Ishikawa (cell line): ENCODE data around the gene CPA4.

Experiments
- CREB1 ChIP-seq: IDR thresholded peaks from 2 replicates; pipeline ENCODE4 v1.6.1; 2012; ENCODE audit warnings: low read depth
- EGR1 ChIP-seq: IDR thresholded peaks from 2 replicates; pipeline ENCODE4 v1.6.1; 2012
- EP300 ChIP-seq: IDR thresholded peaks from 2 replicates; pipeline ENCODE4 v1.6.1; 2012; ENCODE audit warnings: borderline replicate concordance
- FOXM1 ChIP-seq: IDR thresholded peaks from 2 replicates; pipeline ENCODE4 v1.6.1; 2012; ENCODE audit warnings: low read depth, borderline replicate concordance
- MAX ChIP-seq: IDR thresholded peaks from 2 replicates; pipeline ENCODE4 v1.6.1; 2012
- NFIC ChIP-seq: IDR thresholded peaks from 2 replicates; pipeline ENCODE4 v1.6.1; 2012
- RAD21 ChIP-seq: IDR thresholded peaks from 2 replicates; pipeline ENCODE4 v1.6.1; 2012; ENCODE audit warnings: low read depth
- REST ChIP-seq: IDR thresholded peaks from 2 replicates; pipeline ENCODE4 v1.6.1; 2012; ENCODE audit warnings: low read depth, mild to moderate bottlenecking
- TAF1 ChIP-seq: IDR thresholded peaks from 2 replicates; pipeline ENCODE4 v1.6.1; 2012; ENCODE audit warnings: low read depth, mild to moderate bottlenecking
- TCF12 ChIP-seq: IDR thresholded peaks from 2 replicates; pipeline ENCODE4 v1.6.1; 2012; ENCODE audit warnings: low read depth
- TEAD4 ChIP-seq: IDR thresholded peaks from 2 replicates; pipeline ENCODE4 v1.6.1; 2012
- USF1 ChIP-seq: IDR thresholded peaks from 2 replicates; pipeline ENCODE4 v1.6.1; 2012
- YY1 ChIP-seq: IDR thresholded peaks from 2 replicates; pipeline ENCODE4 v1.6.1; 2012; ENCODE audit warnings: low read depth
- ZBTB7A ChIP-seq: IDR thresholded peaks from 2 replicates; pipeline ENCODE4 v1.6.1; 2012; ENCODE audit warnings: low read depth

Gene CPA4

GRCh38 chr7:130292682-130293257, at the start of gene CPA4:
CPA4 (plus strand) TSS chr7:130293161; CDS start chr7:130293181, 20 bp downstream.
- TF ChIP-seq TEAD4 (0 out of 2 replicates have a peak, but pooled peaks have one; percentile 24), ZBTB7A (no peak)

GRCh38 chr7:130254555-130254954, 38.4 kb upstream of the CPA4 start:
- TF ChIP-seq REST, result no peak
- TF ChIP-seq MAX, result no peak
- TF ChIP-seq CREB1, result no peak
- TF ChIP-seq TEAD4, result no peak
- TF ChIP-seq USF1, result no peak
- TF ChIP-seq EGR1, result no peak
- no peak for TF ChIP-seq YY1
- no peak for TF ChIP-seq TCF12
- no peak for TF ChIP-seq TAF1

- TF ChIP-seq TAF1 (no peak), YY1 (no peak), REST (no peak), EP300 (no peak)
Observed at GRCh38 chr7:130256704-130257103, 36.3 kb upstream of the CPA4 start.

- TF ChIP-seq USF1 (no peak), CREB1 (no peak), NFIC (no peak), TAF1 (no peak), REST (no peak), TEAD4 (no peak), MAX (no peak), FOXM1 (no peak), RAD21 (no peak), EP300 (no peak), EGR1 (no peak), YY1 (no peak), ZBTB7A (no peak)
Observed at GRCh38 chr7:130258494-130259078, 34.4 kb upstream of the CPA4 start.

- no peak for TF ChIP-seq YY1
- no peak for TF ChIP-seq EP300
- TF ChIP-seq RAD21, result no peak
- no peak for TF ChIP-seq MAX
- TF ChIP-seq TAF1, result no peak
- TF ChIP-seq NFIC, result no peak
- TF ChIP-seq EGR1, result no peak
Observed at GRCh38 chr7:130262448-130262847, 30.5 kb upstream of the CPA4 start.
